SK-N-SH treated with all-trans-retinoic acid at 6 μM for 48 hours (cell line): ENCODE data around the gene SNAPC1.

Experiments used
- CSDC2 ChIP-seq: fragments of 250-450 bp; sonication (Bioruptor Pico); IDR thresholded peaks from 2 replicates; pipeline ENCODE4 v1.5.0; 2020; ENCODE audit warnings: mild to moderate bottlenecking, moderate library complexity
- ESRRG ChIP-seq: fragments of 250-450 bp; sonication (Bioruptor Pico); IDR thresholded peaks from 2 replicates; pipeline ENCODE4 v1.6.1; 2021; ENCODE audit warnings: mild to moderate bottlenecking
- ISL1 ChIP-seq: fragments of 250-450 bp; sonication (Bioruptor Pico); IDR thresholded peaks from 2 replicates; pipeline ENCODE4 v2.1.2; 2022; ENCODE audit warnings: mild to moderate bottlenecking, moderate library complexity
- POU6F1 ChIP-seq: fragments of 250-450 bp; sonication (Bioruptor Pico); IDR thresholded peaks from 2 replicates; pipeline ENCODE4 v1.8.0; 2021; ENCODE audit warnings: low read depth, mild to moderate bottlenecking, moderate library complexity, borderline replicate concordance
- ZFP3 ChIP-seq: fragments of 250-450 bp; sonication (Bioruptor Pico); IDR thresholded peaks from 2 replicates; pipeline ENCODE4 v1.5.0; 2020; ENCODE audit warnings: mild to moderate bottlenecking, moderate library complexity

GRCh38 chr14:61739133-61739532 lies 23.1 kb upstream of the SNAPC1 start:
- TF ChIP-seq ISL1 (CRISPR knock-in tag) (no peak), ZFP3 (CRISPR knock-in tag) (no peak), CSDC2 (CRISPR knock-in tag) (no peak), POU6F1 (CRISPR knock-in tag) (no peak), ESRRG (CRISPR knock-in tag) (no peak)
